ENCODE measurements around the gene ZNF341.
"Not testable (repeated sequence)": the region's sequence is repeated elsewhere in the genome, so short reads cannot be mapped to it uniquely, and the experiment has no call there.

ZNF341 gene

GRCh38 chr20:33791959-33792597 lies 60.3 kb downstream of the ZNF341 start:
- Histone ChIP-seq H3K27me3 (ENCODE audit: low read depth) (no peaks in the 10 kb centered on the region), H3K4me3 (no peak overlapping the region), H3K36me3 (replicated peaks) (no peaks in the 10 kb centered on the region), H3K4me1 (no peaks in the 10 kb centered on the region), H3K9me3 (no peaks in the 10 kb centered on the region)
- peak in 1 of 2 experiments; percentile 76 for DNase-seq (ENCODE audit: low spot score in 2 of 2)
- in situ Hi-C loops (cut with MboI; ENCODE audit: low sequenced_read_pairs), result no loop called here

- H3K27me3 ChIP-seq (ENCODE audit: low read depth), result not testable (repeated sequence)
Observed at GRCh38 chr20:33792598-33792989, 60.8 kb downstream of the ZNF341 start.

GRCh38 chr20:33793011-33793931 lies 61.5 kb downstream of the ZNF341 start:
- H3K4me3 ChIP-seq, result no peak overlapping the region
- no peaks in the 10 kb centered on the region for H3K9me3 ChIP-seq
- in situ Hi-C loops (cut with MboI; ENCODE audit: low sequenced_read_pairs), result no loop called here
- H3K36me3 ChIP-seq (replicated peaks), result no peaks in the 10 kb centered on the region
- no peak for DNase-seq (ENCODE audit: low spot score in 2 of 2)
- H3K4me1 ChIP-seq, result no peaks in the 10 kb centered on the region
- no peaks in the 10 kb centered on the region for H3K27me3 ChIP-seq (ENCODE audit: low read depth)

More at GRCh38 chr20:33792598-33792989, 60.8 kb downstream of the ZNF341 start:
- H3K36me3 ChIP-seq (replicated peaks); DNase-seq (ENCODE audit: low spot score in 2 of 2); H3K4me1 ChIP-seq; H3K4me3 ChIP-seq; H3K9me3 ChIP-seq; in situ Hi-C loops (cut with MboI; ENCODE audit: low sequenced_read_pairs): not testable (repeated sequence)

- Histone ChIP-seq H3K9me3 (no peaks in the 10 kb centered on the region), H3K4me1 (no peaks in the 10 kb centered on the region), H3K27me3 (ENCODE audit: low read depth) (no peaks in the 10 kb centered on the region), H3K4me3 (no peak overlapping the region), H3K36me3 (replicated peaks) (no peaks in the 10 kb centered on the region)
- no peak for DNase-seq (ENCODE audit: low spot score in 2 of 2)
- in situ Hi-C loops (cut with MboI; ENCODE audit: low sequenced_read_pairs), result no loop called here
Observed at GRCh38 chr20:33796263-33796906, 64.6 kb downstream of the ZNF341 start.

- no peak overlapping the region for H3K4me3 ChIP-seq
- in situ Hi-C loops (cut with MboI; ENCODE audit: low sequenced_read_pairs), result no loop called here
- H3K4me1 ChIP-seq, result no peaks in the 10 kb centered on the region
- H3K9me3 ChIP-seq, result no peaks in the 10 kb centered on the region
- DNase-seq (ENCODE audit: low spot score in 2 of 2), result no peak
- H3K36me3 ChIP-seq (replicated peaks), result no peaks in the 10 kb centered on the region
- H3K27me3 ChIP-seq (ENCODE audit: low read depth), result no peaks in the 10 kb centered on the region
Observed at GRCh38 chr20:33796907-33797544, 65.2 kb downstream of the ZNF341 start.

- Histone ChIP-seq H3K36me3 (replicated peaks) (no peaks in the 10 kb centered on the region), H3K9me3 (no peaks in the 10 kb centered on the region), H3K27me3 (ENCODE audit: low read depth) (no peaks in the 10 kb centered on the region), H3K4me3 (no peak overlapping the region), H3K4me1 (no peaks in the 10 kb centered on the region)
- DNase-seq (ENCODE audit: low spot score in 2 of 2), result no peak
- in situ Hi-C loops (cut with MboI; ENCODE audit: low sequenced_read_pairs), result no loop called here
Observed at GRCh38 chr20:33798444-33798843, 66.6 kb downstream of the ZNF341 start.

GRCh38 chr20:33803921-33804337 lies 72.1 kb downstream of the ZNF341 start:
- DNase-seq (ENCODE audit: low spot score in 2 of 2), result peak in 1 of 2 experiments; percentile 47
- Histone ChIP-seq H3K27me3 (ENCODE audit: low read depth) (no peaks in the 10 kb centered on the region), H3K4me1 (peaks cover 4% of the 10 kb centered on the region), H3K4me3 (no peak overlapping the region), H3K9me3 (no peaks in the 10 kb centered on the region), H3K36me3 (replicated peaks) (no peaks in the 10 kb centered on the region)
- in situ Hi-C loops (cut with MboI; ENCODE audit: low sequenced_read_pairs), result no loop called here

- DNase-seq (ENCODE audit: low spot score in 2 of 2), result no peak
- Histone ChIP-seq H3K4me1 (peaks cover 4% of the 10 kb centered on the region), H3K4me3 (no peak overlapping the region), H3K9me3 (no peaks in the 10 kb centered on the region), H3K36me3 (replicated peaks) (no peaks in the 10 kb centered on the region; the same call in 1 of the 2 replicates), H3K27me3 (ENCODE audit: low read depth) (no peaks in the 10 kb centered on the region)
- in situ Hi-C loops (cut with MboI; ENCODE audit: low sequenced_read_pairs), result no loop called here
Observed at GRCh38 chr20:33808388-33808787, 76.6 kb downstream of the ZNF341 start.

GRCh38 chr20:33810259-33810658 lies 78.5 kb downstream of the ZNF341 start:
- Histone ChIP-seq H3K4me3 (no peak overlapping the region), H3K4me1 (no peaks in the 10 kb centered on the region), H3K9me3 (no peaks in the 10 kb centered on the region), H3K36me3 (replicated peaks) (no peaks in the 10 kb centered on the region; the same call in 1 of the 2 replicates), H3K27me3 (ENCODE audit: low read depth) (no peaks in the 10 kb centered on the region)
- in situ Hi-C loops (cut with MboI; ENCODE audit: low sequenced_read_pairs), result no loop called here
- DNase-seq (ENCODE audit: low spot score in 2 of 2), result no peak

GRCh38 chr20:33810885-33811775 lies 79.3 kb downstream of the ZNF341 start, which contains the start of gene CHMP4B:
TSS of gene CHMP4B (plus strand) at chr20:33811348. CDS start at chr20:33811469, 121 bp downstream.
- Histone ChIP-seq H3K27me3 (ENCODE audit: low read depth) (no peaks in the 10 kb centered on the region), H3K9me3 (no peaks in the 10 kb centered on the region), H3K36me3 (replicated peaks) (peaks cover 3% of the 10 kb centered on the region; the same call in 1 of the 2 replicates), H3K4me3 (peak within 1 kb of the TSS; percentile 91), H3K4me1 (no peaks in the 10 kb centered on the region)
- peak; percentile 98 to 99 for DNase-seq (ENCODE audit: low spot score in 2 of 2)
- in situ Hi-C loops (cut with MboI; ENCODE audit: low sequenced_read_pairs), result no loop called here

- Histone ChIP-seq H3K36me3 (replicated peaks) (peaks cover 3% of the 10 kb centered on the region; the same call in 1 of the 2 replicates), H3K27me3 (ENCODE audit: low read depth) (no peaks in the 10 kb centered on the region), H3K9me3 (no peaks in the 10 kb centered on the region), H3K4me3 (peak overlapping the region; percentile 91), H3K4me1 (no peaks in the 10 kb centered on the region)
- in situ Hi-C loops (cut with MboI; ENCODE audit: low sequenced_read_pairs), result no loop called here
- peak; percentile 16 to 39 for DNase-seq (ENCODE audit: low spot score in 2 of 2)
Observed at GRCh38 chr20:33811776-33812151, 80.0 kb downstream of the ZNF341 start.

GRCh38 chr20:33812152-33812849 lies 80.5 kb downstream of the ZNF341 start:
- DNase-seq (ENCODE audit: low spot score in 2 of 2), result no peak
- in situ Hi-C loops (cut with MboI; ENCODE audit: low sequenced_read_pairs), result no loop called here

More at GRCh38 chr20:33812152-33812849, 80.5 kb downstream of the ZNF341 start:
- Histone ChIP-seq H3K9me3 (no peaks in the 10 kb centered on the region), H3K36me3 (replicated peaks) (peaks cover 3% of the 10 kb centered on the region; the same call in 1 of the 2 replicates), H3K27me3 (ENCODE audit: low read depth) (no peaks in the 10 kb centered on the region), H3K4me1 (no peaks in the 10 kb centered on the region), H3K4me3 (peak overlapping the region; percentile 91)
